Activated CD4-positive, CD25-positive, alpha-beta regulatory T cell (primary cell): ENCODE data around the gene KCNS3.
"Not testable (repeated sequence)": the region's sequence is repeated elsewhere in the genome, so short reads cannot be mapped to it uniquely, and the experiment has no call there.

Experiments used
- DNase-seq, 4 experiments: peaks; one replicate each; lab custom pipeline; 2025; lab: John Stamatoyannopoulos, UW

KCNS3 gene

GRCh38 chr2:17950006-17950405 is 71.5 kb downstream of the KCNS3 start:
- no peak for DNase-seq

- DNase-seq: no peak
Observed at GRCh38 chr2:17951563-17951962, 73.1 kb downstream of the KCNS3 start.

GRCh38 chr2:17958466-17959092 is 80.1 kb downstream of the KCNS3 start:
- no peak for DNase-seq

- no peak for DNase-seq
Observed at GRCh38 chr2:17959356-17959755, 80.9 kb downstream of the KCNS3 start.

- no peak for DNase-seq
Observed at GRCh38 chr2:17959833-17960232, 81.4 kb downstream of the KCNS3 start.

- no peak for DNase-seq
Observed at GRCh38 chr2:17960925-17961324, 82.5 kb downstream of the KCNS3 start.

- no peak for DNase-seq
Observed at GRCh38 chr2:17961789-17962188, 83.3 kb downstream of the KCNS3 start.

GRCh38 chr2:17962876-17963275 is 84.4 kb downstream of the KCNS3 start:
- DNase-seq: no peak

- not testable (repeated sequence) for DNase-seq
Observed at GRCh38 chr2:17963571-17963970, 85.1 kb downstream of the KCNS3 start.

- no peak for DNase-seq
Observed at GRCh38 chr2:17965196-17965595, 86.7 kb downstream of the KCNS3 start.

GRCh38 chr2:17966798-17967197 is 88.3 kb downstream of the KCNS3 start:
- no peak for DNase-seq

GRCh38 chr2:17969661-17970060 is 91.2 kb downstream of the KCNS3 start:
- no peak for DNase-seq

- DNase-seq: no peak
Observed at GRCh38 chr2:17971531-17972125, 93.2 kb downstream of the KCNS3 start.

GRCh38 chr2:17972991-17973390 is 94.5 kb downstream of the KCNS3 start:
- no peak for DNase-seq

GRCh38 chr2:17975401-17975800 is 96.9 kb downstream of the KCNS3 start:
- DNase-seq: no peak

- no peak for DNase-seq
Observed at GRCh38 chr2:17976871-17977746, 98.6 kb downstream of the KCNS3 start.

- DNase-seq: no peak
Observed at GRCh38 chr2:17979707-17980106, 101.2 kb downstream of the KCNS3 start.

- no peak for DNase-seq
Observed at GRCh38 chr2:17981936-17982335, 103.5 kb downstream of the KCNS3 start.
